NCI-H2029 (cell line): ENCODE results near the gene ITSN1.
A peak's percentile ranks its signal among the peaks of the same experiment; 100 is the strongest.
"Not testable (repeated sequence)": the region's sequence is repeated elsewhere in the genome, so short reads cannot be mapped to it uniquely, and the experiment has no call there.

Experiments
- DNase-seq: peaks from one replicate; lab custom pipeline; 2025; lab: John Stamatoyannopoulos, UW

The ITSN1 gene

DNA sequence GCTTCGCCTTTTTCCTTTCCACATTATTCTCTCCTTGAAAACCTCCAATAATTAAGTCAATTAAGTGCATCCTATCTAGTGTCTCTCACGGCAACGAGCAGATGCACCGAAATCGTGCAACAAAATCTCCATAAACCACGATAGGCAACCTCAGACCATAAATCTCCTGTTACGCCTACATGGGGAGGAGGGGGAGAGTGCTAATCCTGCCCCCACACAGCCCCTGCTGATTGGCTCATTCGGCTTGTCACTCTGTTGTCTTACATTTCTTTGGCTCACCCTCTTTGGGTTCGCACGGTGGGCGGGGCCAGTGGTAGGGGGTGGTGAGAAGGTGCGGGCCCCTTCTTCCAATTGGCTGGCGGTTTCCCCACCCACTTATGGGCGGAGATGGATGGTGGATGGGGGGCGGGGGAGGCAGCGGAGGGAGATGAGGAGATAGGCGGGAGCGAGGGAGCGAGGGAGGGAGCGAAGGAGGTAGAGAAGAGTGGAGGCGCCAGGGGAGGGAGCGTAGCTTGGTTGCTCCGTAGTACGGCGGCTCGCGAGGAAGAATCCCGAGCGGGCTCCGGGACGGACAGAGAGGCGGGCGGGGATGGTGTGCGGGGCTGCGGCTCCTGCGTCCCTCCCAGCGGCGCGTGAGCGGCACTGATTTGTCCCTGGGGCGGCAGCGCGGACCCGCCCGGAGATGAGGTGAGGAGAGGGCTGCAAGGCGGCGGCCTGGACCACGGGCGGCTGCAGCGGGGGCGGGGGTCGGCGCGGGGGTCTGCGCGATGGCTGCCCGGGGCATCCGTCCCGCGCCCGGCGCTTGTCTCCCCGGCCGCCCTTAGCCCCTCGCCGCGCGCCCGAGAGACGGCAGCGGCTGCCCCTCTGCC is at the start of gene ITSN1:
Gene ITSN1 (plus strand): TSS at position 475 of the 869 bp plus-strand sequence. CDS start 76,328 bp downstream, outside the sequence.
- DNase-seq: peak; percentile 99

DNA sequence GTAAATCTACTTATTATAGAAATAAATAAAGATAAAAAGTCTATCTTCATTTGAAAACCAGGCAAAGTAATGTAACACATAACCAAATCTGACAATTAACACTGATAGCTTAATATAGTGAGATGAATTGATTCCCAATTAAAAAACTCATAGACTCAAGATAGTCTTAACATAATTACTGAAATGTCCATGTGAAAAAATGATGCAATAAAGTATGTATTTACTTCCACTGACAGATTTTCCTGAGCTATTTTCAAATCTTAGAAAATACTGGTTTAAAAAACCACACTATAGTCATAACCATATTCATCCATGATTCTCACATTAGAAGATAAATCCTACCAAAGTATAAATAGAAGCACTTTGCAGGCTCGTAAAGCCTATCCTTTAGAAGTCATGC is 44.2 kb upstream of the ITSN1 start:
- DNase-seq: no peak

DNA sequence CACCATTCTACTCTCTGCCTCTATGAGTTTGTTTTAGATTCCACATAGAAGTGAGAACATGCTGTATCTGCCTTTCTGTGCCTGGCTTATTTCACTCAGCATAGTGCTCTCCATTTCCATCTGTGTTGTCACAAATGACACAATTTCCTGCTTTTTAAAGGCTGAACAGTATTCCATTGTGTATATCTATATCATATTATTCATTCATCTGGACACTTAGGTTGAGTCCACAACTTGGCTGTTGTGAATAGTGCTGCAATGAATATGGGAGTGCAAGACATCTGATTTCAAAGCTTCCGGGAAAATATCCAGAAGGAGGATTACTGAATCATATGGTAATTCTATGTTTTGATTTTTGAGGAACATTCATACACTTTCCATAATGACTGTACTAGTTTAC is 33.7 kb upstream of the ITSN1 start:
- no peak for DNase-seq

DNA sequence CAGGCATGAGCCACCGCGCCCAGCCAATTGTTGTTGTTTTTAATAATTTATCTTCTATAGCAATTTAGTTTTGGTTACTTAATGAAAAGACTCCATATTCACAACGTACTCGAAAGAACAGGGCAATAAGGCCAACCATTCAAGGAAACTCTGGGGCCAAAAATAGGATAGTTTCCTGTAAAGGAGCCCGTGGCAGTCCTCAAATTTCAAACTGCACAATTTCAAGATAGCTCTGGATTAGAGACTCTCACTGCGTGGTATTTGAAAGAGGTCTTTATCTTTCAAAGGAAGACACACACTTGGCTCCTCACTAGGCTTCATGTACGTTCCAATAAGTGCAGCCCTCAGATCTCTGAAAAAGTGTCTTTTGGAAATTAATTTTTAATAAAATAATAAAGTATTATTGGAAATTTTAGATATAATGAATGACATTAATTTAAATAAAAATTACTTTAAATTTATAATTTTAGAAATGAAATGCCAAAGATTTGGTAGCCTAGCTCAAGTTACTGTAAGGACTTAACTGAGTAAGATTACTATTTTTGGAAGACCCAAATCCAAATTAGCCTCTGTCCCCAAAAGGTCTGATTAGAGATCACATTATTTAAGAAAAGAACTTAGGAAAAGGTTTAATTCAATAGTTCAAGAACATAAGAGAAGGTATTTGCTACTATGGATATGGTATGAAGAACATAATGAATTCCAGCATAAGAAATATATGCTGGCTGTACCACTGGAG is 31.1 kb upstream of the ITSN1 start:
- DNase-seq: no peak

DNA sequence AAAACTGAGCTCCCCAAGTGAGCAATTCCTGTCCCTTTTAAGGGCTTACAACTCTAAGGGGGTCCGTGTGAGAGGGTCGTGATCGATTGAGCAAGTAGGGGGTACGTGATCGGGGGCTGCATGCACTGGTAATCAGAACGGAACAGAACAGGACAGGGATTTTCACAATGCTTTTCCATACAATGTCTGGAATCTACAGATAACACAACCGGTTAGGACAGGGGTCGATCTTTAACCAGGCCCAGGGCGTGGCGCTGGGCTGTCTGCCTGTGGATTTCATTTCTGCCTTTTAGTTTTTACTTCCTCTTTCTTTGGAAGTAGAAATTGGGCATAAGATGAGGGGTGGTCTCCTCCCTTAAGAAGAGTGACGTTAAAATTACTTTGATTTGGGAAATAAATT is 24.7 kb upstream of the ITSN1 start:
- not testable (repeated sequence) for DNase-seq

DNA sequence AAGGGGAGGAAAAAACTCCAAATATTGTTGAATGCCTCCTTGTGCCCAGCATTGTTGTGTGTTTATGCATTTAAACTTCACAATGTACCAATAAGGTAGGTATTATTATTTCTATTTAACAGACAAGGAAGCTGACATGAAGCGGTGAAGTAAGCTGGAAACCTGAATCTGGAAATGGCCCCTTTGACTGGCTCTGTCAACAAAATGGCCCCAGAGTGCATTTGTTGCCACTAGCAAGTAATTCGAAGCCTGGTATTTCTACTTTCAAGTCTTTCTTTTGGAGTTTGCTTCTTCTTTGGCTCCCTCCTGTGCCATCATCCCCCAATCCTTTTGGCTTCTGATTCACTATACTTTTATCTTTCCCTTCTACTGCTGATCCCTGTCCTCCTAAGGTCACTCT is 23.9 kb upstream of the ITSN1 start:
- no peak for DNase-seq

DNA sequence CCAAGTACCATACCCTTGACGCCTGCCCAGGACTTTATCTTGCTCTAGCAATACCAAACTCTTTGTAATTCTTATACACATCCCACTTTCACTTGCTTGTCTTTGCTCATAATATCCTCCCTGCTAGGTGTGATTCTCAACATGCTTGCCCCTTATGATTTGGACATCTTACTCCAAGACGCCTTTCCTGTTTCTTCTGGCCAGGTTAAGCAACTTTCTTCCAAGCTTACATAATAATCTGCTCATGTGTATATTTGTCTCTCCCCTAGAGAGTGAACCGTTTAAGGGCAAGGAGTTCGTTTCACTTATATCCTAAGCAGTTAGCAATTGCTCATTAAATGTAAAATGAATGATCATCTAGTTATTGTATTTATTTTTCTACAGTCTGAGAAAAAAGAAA is 22.6 kb upstream of the ITSN1 start:
- no peak for DNase-seq

DNA sequence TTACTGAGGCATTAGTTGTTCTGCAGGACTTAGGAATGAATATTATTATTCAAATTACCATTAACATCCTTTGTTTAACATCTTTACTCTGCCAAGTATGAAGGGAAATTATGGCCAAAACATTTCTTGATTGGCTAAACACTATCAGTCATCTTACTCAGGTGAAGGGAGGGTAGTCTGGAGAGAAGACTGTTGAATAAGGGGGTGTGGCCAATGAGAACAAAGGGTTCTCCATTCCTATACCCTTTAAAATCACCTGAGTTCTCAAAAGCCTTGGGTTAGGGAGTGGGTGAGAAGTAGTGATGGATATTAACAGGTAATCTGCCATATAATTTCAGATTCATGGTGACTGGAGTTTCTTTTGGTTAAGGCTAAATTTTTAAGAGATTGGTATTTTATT is 20.0 kb upstream of the ITSN1 start:
- DNase-seq: no peak

DNA sequence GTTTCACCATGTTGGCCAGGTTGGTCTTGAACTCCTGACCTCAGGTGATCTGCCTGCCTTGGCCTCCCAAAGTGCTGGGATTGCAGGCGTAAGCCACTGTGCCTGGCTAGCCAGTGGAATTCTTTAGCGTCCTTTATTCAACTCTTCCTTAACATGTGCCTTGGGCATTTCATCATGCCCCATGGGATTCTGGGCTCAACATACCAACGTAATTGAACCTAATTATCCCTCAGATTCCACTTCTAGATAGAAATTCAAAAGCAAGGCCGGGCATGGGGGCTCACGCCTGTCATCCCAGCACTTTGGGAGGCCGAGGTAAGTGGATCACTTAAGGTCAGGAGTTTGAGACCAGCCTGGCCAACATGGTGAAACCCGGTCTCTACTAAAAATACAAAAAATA is 16.1 kb upstream of the ITSN1 start:
- not testable (repeated sequence) for DNase-seq

DNA sequence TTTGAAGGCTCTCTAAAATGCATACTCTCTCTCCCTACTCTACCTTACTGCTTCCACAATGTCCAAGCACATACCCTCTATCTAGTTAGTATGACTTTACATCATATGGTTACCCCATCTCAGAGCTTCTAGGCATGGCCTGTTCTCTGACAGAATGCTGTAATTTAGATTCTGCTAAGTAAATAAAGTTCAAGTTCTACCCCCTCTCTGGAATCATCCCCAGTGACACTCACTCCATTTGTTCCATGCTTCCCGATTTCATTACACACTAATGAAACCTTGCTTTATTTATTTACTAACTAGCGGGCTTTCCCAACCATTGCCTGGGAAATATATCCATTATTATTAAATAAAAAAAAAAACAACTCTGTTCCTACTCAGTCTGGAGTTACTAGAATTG is 8.0 kb upstream of the ITSN1 start:
- DNase-seq: no peak

DNA sequence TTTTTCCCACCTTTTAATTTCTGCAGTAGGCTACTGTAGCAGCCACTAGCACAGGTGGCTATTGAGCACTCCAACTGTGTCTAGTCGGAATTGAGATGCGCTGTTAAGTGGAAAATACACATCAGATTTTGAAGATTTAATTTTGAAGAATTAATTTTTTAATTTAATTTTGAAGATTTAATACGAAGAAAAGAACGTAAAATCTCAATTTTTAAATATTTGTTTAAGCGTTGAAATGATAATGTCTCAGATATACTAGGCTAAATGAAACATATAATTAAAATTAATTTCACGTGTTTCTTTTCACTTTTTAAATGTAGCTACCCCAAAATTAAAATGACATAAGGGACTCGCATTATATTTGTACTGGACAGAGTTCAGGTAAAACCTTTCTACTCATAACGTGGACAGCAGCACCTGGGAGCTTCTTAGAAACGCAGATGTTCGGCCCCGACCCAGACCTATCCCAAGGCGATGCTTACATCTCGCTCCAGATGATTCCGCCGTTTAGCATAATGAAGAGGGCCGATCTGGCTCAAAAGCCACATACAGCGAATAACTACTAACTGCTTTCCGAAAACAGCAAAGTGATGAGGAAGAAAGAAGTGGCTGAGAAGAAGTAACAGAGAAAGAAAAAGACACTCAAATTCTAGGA is 1.5 kb upstream of the ITSN1 start:
- no peak for DNase-seq

DNA sequence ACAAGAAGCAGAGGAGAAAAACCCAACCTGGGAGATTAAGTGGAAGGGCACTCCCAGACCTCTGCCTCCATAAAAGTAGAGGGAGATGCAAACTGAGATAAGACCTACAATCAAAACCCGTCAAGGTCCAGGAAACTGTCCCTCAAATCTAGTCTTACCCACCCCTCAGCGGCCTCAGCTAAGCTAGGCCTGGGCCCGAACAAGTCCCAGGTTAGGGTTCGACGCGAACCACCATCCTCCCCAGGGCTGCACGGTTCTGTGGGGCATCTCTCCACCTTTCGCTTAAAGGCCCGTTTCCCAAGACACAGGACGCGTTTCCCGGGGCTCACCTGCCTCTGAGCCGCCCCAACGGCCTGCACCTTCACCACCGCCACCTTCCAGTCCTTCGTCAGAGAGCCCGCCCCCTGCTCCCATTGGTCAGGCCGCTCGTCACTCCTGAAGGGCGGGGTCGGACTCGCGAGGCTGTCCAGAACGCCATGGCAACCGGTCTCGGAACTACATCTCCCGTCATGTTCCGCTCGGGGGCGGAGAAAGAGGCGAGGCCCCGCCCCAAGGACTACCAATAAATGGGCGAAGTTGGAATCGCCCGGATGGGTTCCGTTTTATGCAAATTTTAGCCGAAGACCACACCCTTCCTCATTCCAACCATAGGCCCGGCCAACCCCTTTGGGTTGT is 812 bp upstream of the ITSN1 start, which contains the start of gene CRYZL1:
Gene CRYZL1 (minus strand): TSS at position 390 of the 675 bp plus-strand sequence. CDS start 10,190 bp downstream, outside the sequence.
- peak; percentile 100 for DNase-seq

DNA sequence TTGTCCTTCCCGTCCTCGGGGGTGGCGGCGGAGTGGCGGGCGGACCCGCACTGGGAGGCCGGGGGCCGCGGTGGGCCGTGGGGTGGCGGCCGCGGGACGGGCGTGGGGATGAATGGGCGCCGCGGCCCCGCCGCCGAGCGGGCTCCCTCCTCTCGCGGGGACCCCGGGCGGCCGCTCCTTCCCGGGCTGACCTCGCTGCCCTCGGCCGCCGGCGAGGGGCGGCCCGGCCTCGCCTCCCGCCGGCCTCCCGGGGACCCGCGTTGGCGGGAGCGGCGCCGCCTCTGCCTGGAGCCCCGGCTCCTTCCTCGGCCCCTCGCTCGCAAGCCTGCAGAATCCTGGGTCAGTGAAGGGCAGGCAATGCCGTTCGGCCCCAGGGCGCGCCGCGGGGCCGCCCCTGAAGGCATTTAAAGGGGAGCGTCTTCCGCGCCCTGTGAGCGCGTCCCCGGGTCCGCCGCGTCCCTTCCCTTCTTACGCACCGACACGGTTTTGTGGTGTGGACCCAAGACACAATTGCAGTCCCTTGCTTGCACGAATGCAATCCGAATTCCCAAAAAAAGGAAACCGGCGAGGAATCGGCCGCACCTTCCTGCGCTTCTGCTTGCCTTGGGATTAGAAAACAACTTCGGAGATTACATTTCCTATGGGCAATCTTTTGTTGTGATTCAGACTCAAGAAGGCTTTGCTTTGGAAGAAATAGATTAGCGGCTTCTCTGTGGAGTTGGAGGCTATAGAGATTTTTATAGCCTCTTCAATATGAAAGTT is 776 bp downstream of the ITSN1 start:
- DNase-seq: no peak

DNA sequence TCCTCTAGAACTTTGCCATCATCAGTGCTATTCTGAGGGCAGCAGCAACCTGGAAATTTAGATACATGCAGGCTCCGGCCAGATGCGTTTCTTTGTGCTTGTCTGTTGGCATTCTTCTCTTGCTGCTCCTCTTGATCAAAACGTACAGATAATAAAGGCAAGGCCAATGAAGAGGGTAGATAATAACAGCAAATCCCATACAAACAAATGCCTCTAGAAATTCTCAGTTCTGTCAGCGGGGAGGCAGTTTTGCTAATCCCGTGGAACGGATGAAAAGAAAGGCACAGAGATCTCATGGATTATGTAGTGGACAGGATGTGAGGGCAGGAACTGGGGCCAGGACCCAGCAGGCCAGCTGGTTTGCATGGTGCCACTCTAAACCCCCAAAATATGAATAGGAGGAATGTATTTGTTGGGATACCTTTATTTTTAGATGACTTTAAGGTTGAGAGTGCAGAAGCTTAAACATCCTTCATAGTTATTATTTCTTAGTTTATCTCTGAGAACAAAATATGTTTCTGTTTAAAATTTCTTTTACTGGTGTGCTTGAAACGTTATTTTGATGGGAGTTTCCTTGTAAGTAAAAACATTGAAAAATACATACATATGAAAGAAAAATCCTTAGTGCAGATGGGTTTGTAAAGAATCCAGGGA is 1.5 kb downstream of the ITSN1 start:
- no peak for DNase-seq

DNA sequence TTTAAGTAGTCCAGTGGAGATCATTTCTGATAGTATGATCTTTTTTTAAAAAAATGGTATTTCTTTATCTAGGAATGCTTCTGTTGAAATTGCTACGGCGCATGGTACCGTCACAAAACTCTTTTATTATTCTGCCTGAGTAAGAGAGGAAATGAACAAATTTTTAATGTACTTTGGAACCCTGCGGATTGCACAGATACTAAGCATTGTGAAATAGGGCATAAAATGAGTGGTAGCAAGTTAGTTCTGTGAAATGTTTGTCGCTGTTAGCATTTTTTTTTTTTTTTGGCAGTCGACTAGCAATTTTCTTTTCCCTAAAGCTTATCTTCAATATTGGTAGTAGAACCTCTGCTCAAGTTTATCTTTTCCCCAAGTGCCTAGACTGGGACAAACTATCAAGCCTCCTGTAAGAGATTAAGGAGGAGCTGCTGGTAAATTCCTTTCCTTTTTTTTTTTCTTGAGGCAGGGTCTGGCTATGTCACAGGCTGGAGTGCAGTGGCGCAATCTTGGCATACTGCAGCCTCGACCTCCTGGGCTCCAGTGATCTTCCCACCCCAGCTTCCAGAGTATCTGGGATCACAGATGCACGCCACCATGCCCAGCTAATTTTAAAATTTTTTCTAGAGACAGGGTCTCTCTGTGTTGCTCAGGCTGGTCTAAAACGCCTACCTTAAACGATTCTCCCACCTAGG is 2.2 kb downstream of the ITSN1 start:
- DNase-seq: no peak

DNA sequence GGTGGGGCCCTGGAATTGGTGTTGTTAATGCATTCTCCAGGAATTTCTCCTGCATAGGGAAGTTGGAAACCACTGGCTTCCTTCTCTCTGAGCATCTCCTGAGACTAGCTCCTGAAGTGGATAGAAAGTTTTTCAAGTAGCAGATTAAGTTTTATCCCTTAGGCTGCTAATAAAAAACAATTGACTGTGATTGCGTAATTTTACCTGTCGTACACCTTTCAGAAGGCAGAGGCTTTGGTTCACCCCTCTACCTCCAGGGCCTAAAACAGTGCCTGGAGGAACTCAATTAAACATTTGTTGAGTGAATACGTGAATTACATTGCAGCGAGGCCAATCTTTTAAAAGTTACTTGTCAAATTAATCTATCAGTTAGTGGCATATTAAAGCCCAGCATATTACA is 3.4 kb downstream of the ITSN1 start:
- DNase-seq: no peak

DNA sequence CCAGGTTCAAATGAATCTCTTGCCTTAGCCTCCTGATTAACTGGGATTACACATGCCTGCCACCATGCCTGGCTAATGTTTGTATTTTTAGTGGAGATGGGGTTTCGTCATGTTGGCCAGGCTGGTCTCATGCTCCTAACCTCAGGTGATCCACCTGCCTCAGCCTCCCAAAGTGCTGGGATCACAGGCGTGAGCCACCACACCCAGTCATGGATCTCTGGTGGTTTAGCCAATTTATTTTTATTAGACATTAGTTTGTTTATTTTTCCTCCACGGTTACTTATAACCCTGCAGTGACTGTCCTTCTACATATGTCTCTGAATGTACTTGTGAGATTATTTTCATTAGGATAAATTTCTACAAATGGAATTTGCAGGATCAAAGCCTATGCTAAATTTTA is 5.3 kb downstream of the ITSN1 start:
- DNase-seq: no peak

DNA sequence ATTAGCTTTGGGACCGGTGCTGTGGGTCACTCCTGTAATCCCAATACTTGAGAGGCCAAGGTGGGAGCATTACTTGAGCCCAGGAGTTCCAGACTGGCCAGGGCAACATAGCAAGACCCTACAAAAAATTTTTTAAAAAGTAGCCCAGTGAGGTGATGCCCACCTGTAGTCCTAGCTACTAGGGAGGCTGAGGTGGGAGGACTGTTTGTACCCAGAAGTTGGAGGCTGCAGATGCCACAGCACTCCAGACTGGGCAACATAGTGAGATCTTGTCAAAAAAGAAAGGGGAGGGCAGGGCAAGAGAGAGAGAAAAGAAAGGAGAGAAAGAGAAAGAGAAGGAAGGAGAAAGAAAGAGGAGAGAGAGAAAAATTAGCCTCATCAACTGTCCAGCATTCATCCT is 6.3 kb downstream of the ITSN1 start:
- no peak for DNase-seq

DNA sequence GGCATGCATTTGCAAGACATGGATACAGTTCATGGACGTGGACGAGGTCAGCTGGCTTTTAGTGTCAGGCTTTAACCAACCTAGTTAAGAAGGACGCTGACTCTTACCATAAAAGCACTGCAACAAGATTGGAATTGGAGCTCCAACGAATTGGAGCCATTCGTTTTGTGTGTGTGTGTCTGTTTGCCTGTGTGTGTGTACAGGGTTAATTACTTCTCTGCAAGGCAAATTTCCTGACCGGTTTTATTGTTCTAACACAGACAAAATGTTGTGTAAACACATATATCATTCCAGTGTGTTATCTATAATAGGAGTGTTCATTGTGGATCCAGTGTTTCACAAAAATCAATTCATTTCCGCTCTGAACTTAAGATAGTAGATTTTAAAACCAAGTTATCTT is 7.9 kb downstream of the ITSN1 start:
- DNase-seq: no peak

DNA sequence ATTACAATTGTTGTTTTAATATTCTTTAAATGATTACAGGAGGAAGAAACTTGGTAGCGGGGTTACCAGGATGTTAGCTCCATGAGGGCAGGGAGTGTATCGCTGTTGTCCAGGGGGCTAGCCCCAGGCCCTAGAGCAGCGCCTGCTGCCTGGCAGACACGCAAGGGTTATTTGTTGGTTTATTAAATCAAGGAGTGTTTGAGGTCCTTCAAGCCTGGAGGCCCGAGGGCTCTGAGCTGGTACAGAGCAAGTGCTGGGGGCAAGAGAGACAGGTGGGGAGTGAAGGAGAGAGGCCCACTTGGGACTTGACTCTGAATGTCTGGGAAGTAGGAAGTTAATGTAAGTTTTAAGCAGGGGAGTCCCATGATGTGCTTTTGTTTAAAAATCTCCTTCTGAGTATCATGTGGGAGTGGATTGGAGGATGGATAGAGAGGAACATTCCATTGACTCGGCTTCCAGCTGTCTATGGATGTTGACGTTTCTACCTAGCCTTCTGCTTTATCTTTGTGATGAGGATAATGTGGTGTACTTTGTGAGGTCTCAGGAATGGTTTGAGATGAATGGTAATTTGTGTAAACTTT is 8.7 kb downstream of the ITSN1 start:
- DNase-seq: no peak
